HL-60 (cell line): ENCODE measurements around the gene LAMA1.

Source experiments
- DNase-seq, 2 experiments: peaks; one replicate each; pipeline ENCODE4 v3.0.0-alpha.2; 2010 to 2020; ENCODE audit warnings: low read depth in 1 of 2, low spot score in 1 of 2
- H3K27ac ChIP-seq: fragments of 250-450 bp; sonication (Bioruptor Pico); replicated peaks from 2 replicates; pipeline ENCODE4 v1.5.1; 2020; ENCODE audit warnings: mild to moderate bottlenecking, moderate library complexity
- H3K27me3 ChIP-seq: fragments of 250-450 bp; sonication (Bioruptor Pico); 2 replicates; pipeline ENCODE4 v1.5.1; 2021; ENCODE audit warnings: mild to moderate bottlenecking, moderate library complexity; ENCODE audit not compliant: insufficient read depth, poor library complexity, severe bottlenecking
- H3K4me3 ChIP-seq: replicated peaks from 2 replicates; pipeline ENCODE4 v1.5.1; 2011; ENCODE audit warnings: mild to moderate bottlenecking, control low read depth, low read length; ENCODE audit not compliant: insufficient read depth
- CTCF ChIP-seq: IDR thresholded peaks from one replicate; pipeline ENCODE4 v1.5.1; 2011; ENCODE audit warnings: low read length, control low read depth, inconsistent platforms; ENCODE audit not compliant: insufficient read depth
- GABPA ChIP-seq: IDR thresholded peaks from 2 replicates; pipeline ENCODE4 v1.6.1; 2012; ENCODE audit warnings: low read depth
- POLR2AphosphoS5 ChIP-seq: IDR thresholded peaks from 2 replicates; pipeline ENCODE4 v1.6.1; 2012; ENCODE audit warnings: low read depth
- REST ChIP-seq: IDR thresholded peaks from 2 replicates; pipeline ENCODE4 v1.6.1; 2012; ENCODE audit warnings: low read depth; ENCODE audit not compliant: insufficient replicate concordance
- SPI1 ChIP-seq: IDR thresholded peaks from 2 replicates; pipeline ENCODE4 v1.6.1; 2012; ENCODE audit warnings: low read depth, mild to moderate bottlenecking, borderline replicate concordance

LAMA1 gene

GRCh38 chr18:7048081-7048480 lies 69.5 kb downstream of the LAMA1 start:
- DNase-seq: no peak
- Histone ChIP-seq H3K4me3 (no peak overlapping the region), H3K27me3 (no peaks in the 10 kb centered on the region), H3K27ac (no peak overlapping the region)
- no peak for TF ChIP-seq REST
- TF ChIP-seq POLR2AphosphoS5: no peak
- TF ChIP-seq GABPA: no peak
- TF ChIP-seq SPI1: no peak
- no peak for TF ChIP-seq CTCF

- Histone ChIP-seq H3K4me3 (no peak overlapping the region), H3K27ac (no peak overlapping the region), H3K27me3 (no peaks in the 10 kb centered on the region)
- DNase-seq: no peak
- TF ChIP-seq GABPA: no peak
Measured at GRCh38 chr18:7047336-7047735, 70.3 kb downstream of the LAMA1 start.

DNA sequence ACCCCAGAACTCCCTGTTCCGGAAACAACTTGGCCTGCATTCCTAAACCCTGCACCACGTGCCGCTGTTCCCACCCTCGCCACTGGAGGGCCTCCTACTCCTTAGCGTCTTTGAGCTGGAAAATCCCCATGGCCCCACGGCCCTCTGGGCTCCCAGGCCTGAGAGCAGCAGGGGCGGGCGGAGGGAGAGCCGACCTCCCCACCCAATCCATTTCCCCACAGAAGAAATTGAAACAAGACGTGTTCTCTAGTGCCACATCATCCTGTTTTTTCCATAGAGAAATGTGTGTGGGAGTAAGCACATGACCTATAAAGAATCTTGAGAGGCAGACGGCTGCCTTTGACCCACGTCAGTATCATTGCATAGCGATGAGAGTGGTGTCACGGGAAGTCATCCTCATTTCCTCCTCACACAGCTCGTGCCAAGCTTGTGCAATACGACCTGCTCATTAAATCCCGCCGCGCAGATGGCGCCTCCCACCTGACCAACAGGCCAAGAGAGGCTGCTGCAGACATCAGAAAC lies 79.2 kb downstream of the LAMA1 start:
- no peaks in the 10 kb centered on the region for H3K27me3 ChIP-seq
- TF ChIP-seq REST (no peak), CTCF (no peak)
- no peak overlapping the region for H3K4me3 ChIP-seq
- no peak overlapping the region for H3K27ac ChIP-seq
- no peak for DNase-seq

DNA sequence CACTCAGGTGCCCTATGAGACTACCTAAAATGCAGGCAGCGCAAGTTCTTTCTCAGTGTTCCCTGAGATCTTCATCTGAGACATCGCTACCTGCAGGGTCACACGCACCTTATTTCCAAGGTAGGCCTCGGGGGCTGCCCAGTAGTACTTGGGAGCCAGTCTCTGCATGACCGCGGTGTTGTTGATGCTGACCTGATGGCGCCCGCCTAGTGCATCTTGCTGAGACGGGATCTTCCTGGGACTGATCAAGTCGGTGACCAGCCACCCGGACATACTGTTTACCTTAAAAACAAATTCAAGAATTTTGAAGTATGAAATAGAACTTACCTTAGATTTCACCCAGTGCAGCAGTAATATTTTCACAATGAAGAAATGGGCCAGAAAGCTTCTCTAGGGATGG lies 80.1 kb downstream of the LAMA1 start:
- no peak overlapping the region for H3K4me3 ChIP-seq
- H3K27ac ChIP-seq: no peak overlapping the region
- no peaks in the 10 kb centered on the region for H3K27me3 ChIP-seq
- DNase-seq: no peak
- TF ChIP-seq SPI1: no peak
- TF ChIP-seq GABPA: no peak
- TF ChIP-seq CTCF: no peak
- no peak for TF ChIP-seq REST
- TF ChIP-seq POLR2AphosphoS5: no peak
